ENCODE measurements around the gene CHCHD4. TPM values are rescaled to one million over a fixed set of nuclear protein-coding genes. Genes with fewer than 3 reads are reported as not detected.

CHCHD4 gene
- total and polyA plus RNA-seq, 2 of the 8 experiments (the other 6 are each of a cell fraction or from before 2014, with no cell fraction given) = 15.0 to 22.3 TPM

- no peak for TF ChIP-seq SIRT6 (IDR thresholded peaks at IDR 0.05; ENCODE audit: low read length)
- TF ChIP-seq CTCF (IDR thresholded peaks at IDR 0.05; ENCODE audit: control extremely low read depth in 1 of 3, insufficient read depth in 1 of 3, low read depth in 1 of 3, low read length in 3 of 3) = no peak
- no peak for TF ChIP-seq RNF2 (IDR thresholded peaks at IDR 0.05; ENCODE audit: borderline replicate concordance, low read depth, low read length, missing control alignments, poor library complexity, severe bottlenecking)
- TF ChIP-seq TCF12 (IDR thresholded peaks at IDR 0.05; ENCODE audit: low read depth, low read length) = no peak
- no peak for TF ChIP-seq RAD21 (IDR thresholded peaks at IDR 0.05 in 1 of 2, conservative IDR thresholded peaks at IDR 0.05 in 1 of 2; ENCODE audit: low read depth in 2 of 2, low read length in 2 of 2)
- no peak for TF ChIP-seq GTF2F1 (IDR thresholded peaks at IDR 0.05; ENCODE audit: borderline replicate concordance, low read depth, low read length)
- no peak for TF ChIP-seq ASH2L (IDR thresholded peaks at IDR 0.05; ENCODE audit: low read length)
These were observed 28.3 kb upstream of the CHCHD4 start (continued) for GRCh38 chr3:14152963-14153355.

Data from H1 (cell line).